ENCODE measurements around the gene NDUFS7.

The NDUFS7 gene

GRCh38 chr19:1376415-1376805 is 7.3 kb upstream of the NDUFS7 start:
- H3K4me3 ChIP-seq (ENCODE audit: low read depth, low read length), result no peak overlapping the region
- no peak for TF ChIP-seq CTCF (IDR thresholded peaks at IDR 0.05; ENCODE audit: insufficient read depth, low read length, missing control alignments)
- CTCF ChIA-PET, result no interaction called here
- POLR2A ChIA-PET, result no interaction called here
- no peak for DNase-seq (ENCODE audit: low read depth, low spot score)

GRCh38 chr19:1377176-1377964 is 6.3 kb upstream of the NDUFS7 start:
- no peak overlapping the region for H3K4me3 ChIP-seq (ENCODE audit: low read depth, low read length)
- DNase-seq (ENCODE audit: low read depth, low spot score), result no peak
- POLR2A ChIA-PET, result no interaction called here
- TF ChIP-seq CTCF (IDR thresholded peaks at IDR 0.05; ENCODE audit: insufficient read depth, low read length, missing control alignments), result no peak
- CTCF ChIA-PET, result no interaction called here

GRCh38 chr19:1377965-1378785 is 5.5 kb upstream of the NDUFS7 start:
- TF ChIP-seq CTCF (IDR thresholded peaks at IDR 0.05; ENCODE audit: insufficient read depth, low read length, missing control alignments), result no peak

GRCh38 chr19:1379126-1379905 is 4.4 kb upstream of the NDUFS7 start:
- no peak overlapping the region for H3K4me3 ChIP-seq (ENCODE audit: low read depth, low read length)
- no peak for TF ChIP-seq CTCF (IDR thresholded peaks at IDR 0.05; ENCODE audit: insufficient read depth, low read length, missing control alignments)
- no peak for DNase-seq (ENCODE audit: low read depth, low spot score)
- POLR2A ChIA-PET, result no interaction called here
- CTCF ChIA-PET, result interaction anchor here (0.9 kb wide), 1 partner anchor 12 kb away, joined by 3 read pairs; no protein-coding TSS in a partner anchor

More at GRCh38 chr19:1377965-1378785, 5.5 kb upstream of the NDUFS7 start:
- DNase-seq (ENCODE audit: low read depth, low spot score), result no peak
- CTCF ChIA-PET, result no interaction called here
- POLR2A ChIA-PET, result no interaction called here
- no peak overlapping the region for H3K4me3 ChIP-seq (ENCODE audit: low read depth, low read length)

GRCh38 chr19:1379961-1380489 is 3.7 kb upstream of the NDUFS7 start:
- no peak for TF ChIP-seq CTCF (IDR thresholded peaks at IDR 0.05; ENCODE audit: insufficient read depth, low read length, missing control alignments)
- DNase-seq (ENCODE audit: low read depth, low spot score), result no peak
- H3K4me3 ChIP-seq (ENCODE audit: low read depth, low read length), result no peak overlapping the region
- ChIA-PET CTCF (interaction anchor here (0.9 to 1.3 kb wide), 2 partner anchors 13 to 15 kb away, joined by 3 read pairs; no protein-coding TSS in a partner anchor), POLR2A (no interaction called here)

Data from AG04449 (cell line).